BJ (cell line): Measurements from ENCODE around the gene SOX6. TPM values are rescaled to one million over a fixed set of nuclear protein-coding genes. Genes with fewer than 3 reads are reported as not detected.

Source experiments
- CTCF ChIA-PET: fragments of 350-600 bp; formaldehyde crosslinking; extraction: SDS; loops from one replicate; lab custom pipeline; 2021; ENCODE audit warnings: antibody characterized with exemption, inconsistent platforms; lab: Yijun Ruan, JAX
- POLR2A ChIA-PET: fragments of 300-600 bp; sonication (Branson Sonifier 250); formaldehyde crosslinking; extraction: SDS; loops from one replicate; lab custom pipeline; 2021; ENCODE audit warnings: antibody characterized with exemption; lab: Charles Lee
- DNase-seq: peaks from one replicate; pipeline ENCODE4 v3.0.0-alpha.2; 2011; ENCODE audit warnings: low read depth
- H3K27me3 ChIP-seq: 2 replicates; pipeline ENCODE4 v1.6.0; 2011; ENCODE audit warnings: low read length; ENCODE audit not compliant: control insufficient read depth, insufficient read depth
- H3K36me3 ChIP-seq: 2 replicates; pipeline ENCODE4 v1.5.1; 2011; ENCODE audit warnings: low read length; ENCODE audit not compliant: control insufficient read depth, insufficient read depth
- H3K4me3 ChIP-seq: 2 replicates; pipeline ENCODE4 v1.5.1; 2011; ENCODE audit warnings: low read depth, mild to moderate bottlenecking, control low read depth, low read length
- CTCF ChIP-seq: IDR thresholded peaks from 2 replicates; pipeline ENCODE4 v1.5.1; 2011; ENCODE audit warnings: low read depth, mild to moderate bottlenecking, control low read depth, inconsistent platforms, low read length, moderate library complexity; ENCODE audit not compliant: insufficient read depth
- polyA plus RNA-seq: library from polyadenylated mRNA; depleted of rRNA; stranded (reverse); fragments of >200 nt; gene quantifications from 2 replicates; pipeline ENCODE4 v1.2.3, GENCODE V29; 2011

Gene SOX6
- polyA plus RNA-seq, 1 experiment, result 1.9 TPM

DNA sequence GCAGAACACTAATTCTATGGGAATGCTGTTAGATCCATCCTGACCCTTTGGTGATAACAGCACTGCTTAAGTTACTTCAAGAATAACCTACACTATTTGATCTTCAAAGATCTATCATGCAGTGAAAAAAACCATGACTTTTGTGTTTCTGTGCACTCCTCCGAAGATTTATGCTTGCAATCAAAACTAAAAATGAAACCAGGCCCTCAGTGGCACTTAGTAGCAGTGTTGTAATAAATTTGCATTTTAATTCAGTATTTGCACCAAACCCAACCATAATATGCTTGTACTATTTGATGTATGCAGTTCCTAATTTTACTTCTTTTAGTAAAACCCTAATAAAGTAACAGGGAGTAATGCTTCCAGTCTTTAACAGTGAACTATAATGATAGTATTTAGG, 130.7 kb downstream of the SOX6 start:
- no peak for DNase-seq
- Histone ChIP-seq H3K27me3 (no peaks in the 10 kb centered on the region), H3K36me3 (no peaks in the 10 kb centered on the region), H3K4me3 (no peak overlapping the region)
- CTCF ChIA-PET, result no interaction called here
- no peak for TF ChIP-seq CTCF
- POLR2A ChIA-PET, result no interaction called here

GRCh38 chr11:16223558-16223957, 132.8 kb downstream of the SOX6 start:
- CTCF ChIA-PET, result no interaction called here
- POLR2A ChIA-PET, result no interaction called here

DNA sequence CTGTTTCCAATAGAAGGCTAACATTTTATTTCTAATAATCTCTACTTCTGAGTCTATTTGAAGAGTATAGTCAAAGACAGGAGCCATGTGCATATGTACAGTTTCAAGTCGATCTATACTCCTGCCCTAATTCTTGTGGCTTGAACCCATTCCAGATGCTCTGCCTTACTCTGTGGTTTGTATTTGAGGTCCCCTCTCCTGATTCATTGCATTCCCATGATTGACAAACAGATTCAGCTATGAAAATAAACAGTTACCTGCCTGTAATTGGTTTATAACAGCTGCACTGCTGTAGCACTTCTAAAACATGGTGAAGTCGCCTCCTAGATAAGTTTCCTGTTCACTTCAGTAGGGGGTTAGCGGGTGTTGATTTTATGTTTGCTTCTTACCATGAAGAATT, 138.7 kb downstream of the SOX6 start:
- H3K4me3 ChIP-seq, result no peak overlapping the region
- POLR2A ChIA-PET, result no interaction called here
- H3K36me3 ChIP-seq, result no peaks in the 10 kb centered on the region
- TF ChIP-seq CTCF, result no peak
- CTCF ChIA-PET, result interaction anchor here (1.1 kb wide), 1 partner anchor 19 kb away, joined by 3 read pairs; no protein-coding TSS in a partner anchor
- H3K27me3 ChIP-seq, result no peaks in the 10 kb centered on the region
- no peak for DNase-seq

More at GRCh38 chr11:16223558-16223957, 132.8 kb downstream of the SOX6 start:
- no peak for TF ChIP-seq CTCF
- H3K4me3 ChIP-seq, result no peak overlapping the region
- H3K36me3 ChIP-seq, result no peaks in the 10 kb centered on the region
- no peaks in the 10 kb centered on the region for H3K27me3 ChIP-seq
- DNase-seq, result no peak

- ChIA-PET POLR2A (no interaction called here), CTCF (no interaction called here)
- H3K27me3 ChIP-seq, result no peaks in the 10 kb centered on the region
- no peak overlapping the region for H3K4me3 ChIP-seq
- H3K36me3 ChIP-seq, result no peaks in the 10 kb centered on the region
- no peak for TF ChIP-seq CTCF
- no peak for DNase-seq
These were observed 139.5 kb downstream of the SOX6 start for GRCh38 chr11:16216831-16217230.

GRCh38 chr11:16215352-16215751, 141.0 kb downstream of the SOX6 start:
- Histone ChIP-seq H3K4me3 (no peak overlapping the region), H3K27me3 (no peaks in the 10 kb centered on the region), H3K36me3 (no peaks in the 10 kb centered on the region)
- no peak for TF ChIP-seq CTCF
- ChIA-PET POLR2A (no interaction called here), CTCF (no interaction called here)
- DNase-seq, result no peak
